Measurements from ENCODE around the gene MEP1A. TPM values are rescaled to one million over a fixed set of nuclear protein-coding genes. Genes with fewer than 3 reads are reported as not detected.

The MEP1A gene
- total and polyA plus RNA-seq, 2 of the 4 experiments (the other 2 are of a cell fraction): not detected

DNA sequence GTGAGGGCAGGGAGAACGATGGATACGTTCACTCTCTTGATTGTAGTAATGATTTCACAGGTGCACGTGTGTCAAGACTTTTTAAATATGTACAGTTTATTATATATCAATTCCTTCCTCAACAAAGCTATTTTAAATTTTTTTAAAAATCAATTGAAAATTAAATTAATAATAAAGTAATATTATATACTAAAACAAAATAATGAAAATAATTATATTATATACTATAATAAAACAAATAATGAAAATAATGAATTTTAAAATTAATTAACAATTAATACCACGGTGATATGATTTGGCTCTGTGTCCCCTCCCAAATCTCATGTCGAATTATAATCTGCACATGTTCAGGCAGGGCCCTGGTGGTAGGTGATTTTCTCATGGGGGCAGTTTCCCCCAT, 85.8 kb downstream of the MEP1A start:
- CTCF ChIA-PET: no interaction called here
- H2BK15ac ChIP-seq (ENCODE audit: low read depth, low read length): no peak overlapping the region

More for the DNA sequence above, 85.8 kb downstream of the MEP1A start:
- H3K56ac ChIP-seq (ENCODE audit: extremely low read depth, insufficient read depth, low read length): no peak overlapping the region
- H3K4me2 ChIP-seq (ENCODE audit: low read depth, low read length): no peak overlapping the region
- no peak overlapping the region for H2AK5ac ChIP-seq (ENCODE audit: low read depth, low read length)
- POLR2A ChIA-PET (ENCODE audit: unreplicated experiment): no interaction called here
- in situ Hi-C loops (cut with MboI; ENCODE audit: low sequenced_read_pairs): no loop called here
- no TSS peak for BruUV-seq (replicated peaks)
- H2BK120ac ChIP-seq (ENCODE audit: low read depth, low read length): no peak overlapping the region
- no peak for DNase-seq
- H3K14ac ChIP-seq (replicated peaks; ENCODE audit: low read depth, low read length): no peak overlapping the region
- intact Hi-C loops (cut with micrococcal nuclease): no loop called here
- H3K18ac ChIP-seq (ENCODE audit: low read depth, low read length): no peak overlapping the region
- H3K9ac ChIP-seq (ENCODE audit: low read depth, low read length): no peak overlapping the region
- H2AFZ ChIP-seq (replicated peaks; ENCODE audit: low read length, poor library complexity): no peak overlapping the region
- H4K5ac ChIP-seq (ENCODE audit: low read depth, low read length): no peak overlapping the region
- no peak overlapping the region for H3K4ac ChIP-seq (ENCODE audit: low read depth, low read length)
- H4K20me1 ChIP-seq (ENCODE audit: insufficient read depth, low read length): no peaks in the 10 kb centered on the region
- H3K27ac ChIP-seq (ENCODE audit: insufficient read depth, low read length): no peak overlapping the region
- TF ChIP-seq, protein P1, sequence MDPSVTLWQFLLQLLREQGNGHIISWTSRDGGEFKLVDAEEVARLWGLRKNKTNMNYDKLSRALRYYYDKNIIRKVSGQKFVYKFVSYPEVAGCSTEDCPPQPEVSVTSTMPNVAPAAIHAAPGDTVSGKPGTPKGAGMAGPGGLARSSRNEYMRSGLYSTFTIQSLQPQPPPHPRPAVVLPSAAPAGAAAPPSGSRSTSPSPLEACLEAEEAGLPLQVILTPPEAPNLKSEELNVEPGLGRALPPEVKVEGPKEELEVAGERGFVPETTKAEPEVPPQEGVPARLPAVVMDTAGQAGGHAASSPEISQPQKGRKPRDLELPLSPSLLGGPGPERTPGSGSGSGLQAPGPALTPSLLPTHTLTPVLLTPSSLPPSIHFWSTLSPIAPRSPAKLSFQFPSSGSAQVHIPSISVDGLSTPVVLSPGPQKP (IDR thresholded peaks at IDR 0.05; ENCODE audit: borderline replicate concordance, low read depth, low read length): no peak
- no peak for TF ChIP-seq BHLHE40 (IDR thresholded peaks at IDR 0.05; ENCODE audit: low read depth, low read length)
- TF ChIP-seq RAD21 (IDR thresholded peaks at IDR 0.05; ENCODE audit: low read length): no peak
- TF ChIP-seq MXI1 (IDR thresholded peaks at IDR 0.05; ENCODE audit: borderline replicate concordance, low read depth, low read length): no peak
- TF ChIP-seq SMC3 (IDR thresholded peaks at IDR 0.05; ENCODE audit: low read depth, low read length): no peak
- no peak for TF ChIP-seq POLR2A (IDR thresholded peaks at IDR 0.05; ENCODE audit: low read depth, low read length)
- TF ChIP-seq CTCF (conservative IDR thresholded peaks at IDR 0.05; ENCODE audit: low read depth, low read length): no peak
- H3K36me3 ChIP-seq (ENCODE audit: control insufficient read depth, insufficient read depth, low read length): no peaks in the 10 kb centered on the region
- H2AK9ac ChIP-seq (replicated peaks; ENCODE audit: low read depth, low read length, poor library complexity): no peak overlapping the region
- H2BK20ac ChIP-seq (ENCODE audit: low read depth, low read length): no peak overlapping the region
- ATAC-seq (ENCODE audit: low read depth): no peak
- dilution Hi-C loops (cut with HindIII; ENCODE audit: low sequenced_read_pairs, unreplicated experiment): no loop called here
- H2BK5ac ChIP-seq (ENCODE audit: low read depth, low read length, poor library complexity, severe bottlenecking): no peak overlapping the region
- no peaks in the 10 kb centered on the region for H3K9me1 ChIP-seq (ENCODE audit: insufficient read depth, low read length)
- no peak overlapping the region for H3K23ac ChIP-seq (ENCODE audit: low read depth, low read length)
- no peaks in the 10 kb centered on the region for H3K4me1 ChIP-seq (ENCODE audit: control insufficient read depth, insufficient read depth, low read length)
- no peaks in the 10 kb centered on the region; the same call in 1 of the 2 replicates for H3K27me3 ChIP-seq (ENCODE audit: control insufficient read depth, insufficient read depth, low read length)
- WGBS, 2 experiments (ENCODE audit: extremely low coverage in 2 of 2, insufficient read length in 1 of 2): no CpG with 5 or more reads among the region's 5 CpGs
- H3K79me1 ChIP-seq (ENCODE audit: low read depth in 1 of 2, low read length in 2 of 2): no peaks in the 10 kb centered on the region
- H3K4me3 ChIP-seq (ENCODE audit: insufficient read depth, low read depth, low read length): no peak overlapping the region
- no peaks in the 10 kb centered on the region for H3K9me3 ChIP-seq (ENCODE audit: control insufficient read depth, insufficient read depth, low read length)
- no peak overlapping the region for H4K91ac ChIP-seq (ENCODE audit: insufficient read depth, low read depth, low read length)
- no peak overlapping the region for H4K8ac ChIP-seq (ENCODE audit: low read depth in 2 of 2, low read length in 2 of 2)

Measured in IMR-90 (cell line).